ENCODE data around the gene CYSLTR2. TPM values are rescaled to one million over a fixed set of nuclear protein-coding genes. Genes with fewer than 3 reads are reported as not detected.

CYSLTR2 gene, protein sequence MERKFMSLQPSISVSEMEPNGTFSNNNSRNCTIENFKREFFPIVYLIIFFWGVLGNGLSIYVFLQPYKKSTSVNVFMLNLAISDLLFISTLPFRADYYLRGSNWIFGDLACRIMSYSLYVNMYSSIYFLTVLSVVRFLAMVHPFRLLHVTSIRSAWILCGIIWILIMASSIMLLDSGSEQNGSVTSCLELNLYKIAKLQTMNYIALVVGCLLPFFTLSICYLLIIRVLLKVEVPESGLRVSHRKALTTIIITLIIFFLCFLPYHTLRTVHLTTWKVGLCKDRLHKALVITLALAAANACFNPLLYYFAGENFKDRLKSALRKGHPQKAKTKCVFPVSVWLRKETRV
- total RNA-seq (1 to 10 TPM; 2.2 to 2.4 TPM), polyA plus RNA-seq (0.33 TPM)

DNA sequence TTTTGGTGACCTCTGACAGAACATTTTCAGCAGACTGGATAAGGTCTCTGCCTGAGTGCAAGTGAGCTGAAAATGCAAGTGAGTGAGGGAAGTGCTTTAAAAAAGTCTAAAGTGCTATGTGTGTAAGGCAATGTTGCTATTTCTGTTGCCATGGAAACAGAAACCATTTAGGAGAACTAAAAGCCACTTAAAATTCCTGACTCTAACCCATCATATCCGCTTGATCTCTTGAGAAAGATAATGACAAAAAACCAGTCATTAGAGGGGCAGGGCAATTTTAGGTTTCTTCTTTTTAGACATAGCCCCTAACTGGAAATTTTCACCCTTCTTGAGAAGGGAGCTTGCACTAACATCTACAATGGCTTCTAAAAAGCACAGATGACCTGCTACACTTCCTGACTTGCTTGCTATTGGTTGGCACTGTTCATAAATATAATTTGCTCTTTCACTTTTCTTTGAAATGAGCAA lies at the start of gene CYSLTR2:
Gene CYSLTR2, plus strand, starts transcription at position 458 of the 468 bp plus-strand sequence. CDS start 52,889 bp downstream, outside the sequence.
- H3K9me3 Mint-ChIP-seq, result no peaks in the 10 kb centered on the region
- Histone ChIP-seq H3K36me3 (ENCODE audit: insufficient read depth, low read length) (no peaks in the 10 kb centered on the region), H3K4me1 (ENCODE audit: insufficient read depth, low read length) (peaks cover 29% of the 10 kb centered on the region), H3K9me3 (ENCODE audit: low read length) (no peaks in the 10 kb centered on the region), H3K27ac (ENCODE audit: low read depth, low read length) (peak within 1 kb of the TSS; percentile 78), H3K4me3 (ENCODE audit: low read length) (peak within 1 kb of the TSS; percentile 43), H3K27me3 (ENCODE audit: insufficient read depth, low read length, poor library complexity, severe bottlenecking) (no peaks in the 10 kb centered on the region)
- POLR2A ChIA-PET, result interaction anchor here (0.6 kb wide), 1 partner anchor 613 kb away, joined by 3 read pairs; no protein-coding TSS in a partner anchor
- peaks cover 0 to 3% of the 10 kb centered on the region in 2 donors for H3K27me3 Mint-ChIP-seq
- H3K4me3 Mint-ChIP-seq, result peak within 1 kb of the TSS; percentile 77 to 91 (median 83)
- H3K27ac Mint-ChIP-seq, result peak within 1 kb of the TSS; percentile 68 to 94 (median 90)
- CTCF ChIA-PET, result no interaction called here
- no peaks in the 10 kb centered on the region for H3K36me3 Mint-ChIP-seq
- peak in 3 of 5 donors; percentile 60 to 77 (median 73) for DNase-seq
- peaks cover 25 to 57% (median 47%) of the 10 kb centered on the region in 3 donors for H3K4me1 Mint-ChIP-seq

DNA sequence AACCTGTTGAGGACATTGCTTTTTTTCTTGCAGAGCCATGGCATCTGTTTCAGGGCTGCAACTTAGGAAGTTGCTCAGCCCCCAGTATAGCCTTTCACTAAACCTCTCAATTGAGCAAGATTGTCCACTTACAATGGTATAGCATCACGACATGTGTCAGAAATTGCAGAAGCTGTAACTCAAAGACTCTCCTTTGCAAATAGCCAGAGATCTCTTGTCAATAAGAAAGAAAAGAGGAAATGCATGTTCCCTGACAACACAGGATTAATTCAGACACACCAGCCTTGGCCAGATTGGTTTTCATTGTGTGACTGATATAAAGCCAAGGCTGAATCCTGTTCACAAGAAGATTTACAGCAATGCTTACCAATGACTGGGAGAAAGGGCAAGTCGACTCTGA lies 38.7 kb upstream of the CYSLTR2 start:
- Histone ChIP-seq H3K27ac (ENCODE audit: low read depth, low read length) (no peak overlapping the region), H3K9me3 (ENCODE audit: low read length) (peaks cover 4% of the 10 kb centered on the region), H3K36me3 (ENCODE audit: insufficient read depth, low read length) (no peaks in the 10 kb centered on the region), H3K4me1 (ENCODE audit: insufficient read depth, low read length) (no peaks in the 10 kb centered on the region), H3K4me3 (ENCODE audit: low read length) (no peak overlapping the region), H3K27me3 (ENCODE audit: insufficient read depth, low read length, poor library complexity, severe bottlenecking) (no peaks in the 10 kb centered on the region)
- no peak for DNase-seq
- peaks cover 5 to 24% (median 18%) of the 10 kb centered on the region in 5 donors for H3K9me3 Mint-ChIP-seq
- POLR2A ChIA-PET, result no interaction called here
- no peak overlapping the region for H3K27ac Mint-ChIP-seq
- H3K27me3 Mint-ChIP-seq, result peaks cover 14 to 15% of the 10 kb centered on the region in 2 donors
- no peaks in the 10 kb centered on the region for H3K4me1 Mint-ChIP-seq
- CTCF ChIA-PET, result no interaction called here
- peaks cover 0 to 25% (median 2%) of the 10 kb centered on the region in 3 donors for H3K36me3 Mint-ChIP-seq
- no peak overlapping the region for H3K4me3 Mint-ChIP-seq

DNA sequence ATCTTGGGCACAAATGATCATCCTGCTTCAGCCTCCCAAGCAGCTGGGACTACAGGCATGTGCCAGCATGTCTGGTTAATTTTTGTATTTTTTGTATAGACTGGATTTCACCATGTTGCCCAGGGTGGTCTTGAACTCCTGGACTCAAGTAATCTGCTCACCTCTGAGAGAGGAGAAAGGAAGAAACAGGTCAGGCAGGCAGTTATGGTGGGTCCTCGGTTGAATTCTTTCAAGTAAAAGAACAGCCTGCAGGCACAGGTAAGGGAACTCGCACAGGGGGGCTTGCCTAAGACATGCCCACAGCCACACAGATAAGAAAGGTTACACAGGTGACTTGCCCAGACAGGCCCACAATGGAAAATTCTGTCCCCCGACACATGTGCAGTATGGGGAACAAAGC lies 34.8 kb upstream of the CYSLTR2 start:
- Histone ChIP-seq H3K4me1 (ENCODE audit: insufficient read depth, low read length) (no peaks in the 10 kb centered on the region), H3K27ac (ENCODE audit: low read depth, low read length) (no peak overlapping the region), H3K36me3 (ENCODE audit: insufficient read depth, low read length) (no peaks in the 10 kb centered on the region), H3K4me3 (ENCODE audit: low read length) (no peak overlapping the region), H3K9me3 (ENCODE audit: low read length) (peaks cover 4% of the 10 kb centered on the region), H3K27me3 (ENCODE audit: insufficient read depth, low read length, poor library complexity, severe bottlenecking) (no peaks in the 10 kb centered on the region)
- DNase-seq, result no peak
- no peak overlapping the region for H3K4me3 Mint-ChIP-seq
- ChIA-PET POLR2A (no interaction called here), CTCF (no interaction called here)
- H3K27me3 Mint-ChIP-seq, result peaks cover 9 to 19% of the 10 kb centered on the region in 2 donors
- peaks cover 0 to 36% (median 2%) of the 10 kb centered on the region in 3 donors for H3K36me3 Mint-ChIP-seq
- peaks cover 5 to 45% (median 37%) of the 10 kb centered on the region in 5 donors for H3K9me3 Mint-ChIP-seq
- no peaks in the 10 kb centered on the region for H3K4me1 Mint-ChIP-seq
- H3K27ac Mint-ChIP-seq, result no peak overlapping the region

DNA sequence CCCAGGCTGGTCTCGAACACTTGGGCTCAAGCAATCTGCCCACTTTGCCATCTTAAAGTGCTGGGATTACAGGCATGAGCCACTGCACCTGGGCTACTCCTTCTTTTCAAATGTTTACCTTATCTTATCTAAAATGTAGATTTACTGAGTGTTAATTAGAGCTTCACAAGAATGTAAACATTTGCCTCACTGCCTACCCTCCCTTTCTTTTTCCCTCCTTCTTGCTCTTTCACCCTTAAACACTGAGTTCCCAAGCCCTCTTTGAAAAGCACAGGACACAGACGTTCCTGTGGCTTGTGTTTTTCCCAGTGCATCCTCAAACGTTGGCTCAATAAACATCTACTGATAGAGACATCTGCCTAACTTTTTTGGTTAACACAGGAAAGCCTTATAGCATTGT lies 32.7 kb upstream of the CYSLTR2 start:
- ChIA-PET POLR2A (interaction anchor here (0.6 kb wide), 1 partner anchor 523 kb away, joined by 4 read pairs; no protein-coding TSS in a partner anchor), CTCF (no interaction called here)
- Mint-ChIP-seq H3K27ac (no peak overlapping the region), H3K36me3 (peaks cover 0 to 33% (median 2%) of the 10 kb centered on the region in 3 donors), H3K9me3 (peaks cover 5 to 43% (median 37%) of the 10 kb centered on the region in 5 donors), H3K4me3 (no peak overlapping the region), H3K4me1 (no peaks in the 10 kb centered on the region), H3K27me3 (peaks cover 8 to 9% of the 10 kb centered on the region in 2 donors)
- no peaks in the 10 kb centered on the region for H3K4me1 ChIP-seq (ENCODE audit: insufficient read depth, low read length)
- H3K27me3 ChIP-seq (ENCODE audit: insufficient read depth, low read length, poor library complexity, severe bottlenecking), result no peaks in the 10 kb centered on the region
- H3K4me3 ChIP-seq (ENCODE audit: low read length), result no peak overlapping the region
- H3K27ac ChIP-seq (ENCODE audit: low read depth, low read length), result no peak overlapping the region
- no peaks in the 10 kb centered on the region for H3K36me3 ChIP-seq (ENCODE audit: insufficient read depth, low read length)
- H3K9me3 ChIP-seq (ENCODE audit: low read length), result peaks cover 4% of the 10 kb centered on the region
- DNase-seq, result no peak

- Mint-ChIP-seq H3K27ac (no peak overlapping the region), H3K36me3 (peaks cover 0 to 14% (median 2%) of the 10 kb centered on the region in 3 donors), H3K27me3 (peaks cover 0 to 5% of the 10 kb centered on the region in 2 donors), H3K4me3 (no peak overlapping the region), H3K4me1 (no peaks in the 10 kb centered on the region), H3K9me3 (peaks cover 0 to 27% (median 24%) of the 10 kb centered on the region in 5 donors)
- Histone ChIP-seq H3K27me3 (ENCODE audit: insufficient read depth, low read length, poor library complexity, severe bottlenecking) (no peaks in the 10 kb centered on the region), H3K36me3 (ENCODE audit: insufficient read depth, low read length) (no peaks in the 10 kb centered on the region), H3K9me3 (ENCODE audit: low read length) (no peaks in the 10 kb centered on the region), H3K4me1 (ENCODE audit: insufficient read depth, low read length) (no peaks in the 10 kb centered on the region), H3K27ac (ENCODE audit: low read depth, low read length) (no peak overlapping the region), H3K4me3 (ENCODE audit: low read length) (no peak overlapping the region)
- ChIA-PET POLR2A (no interaction called here), CTCF (no interaction called here)
- no peak for DNase-seq
Measured at GRCh38 chr13:48624016-48624415, 29.7 kb upstream of the CYSLTR2 start.

- no peak overlapping the region for H3K27ac Mint-ChIP-seq
- no peak overlapping the region for H3K4me3 Mint-ChIP-seq
- H3K4me1 Mint-ChIP-seq, result no peaks in the 10 kb centered on the region
- H3K9me3 ChIP-seq (ENCODE audit: low read length), result no peaks in the 10 kb centered on the region
- no peaks in the 10 kb centered on the region for H3K36me3 ChIP-seq (ENCODE audit: insufficient read depth, low read length)
- H3K4me1 ChIP-seq (ENCODE audit: insufficient read depth, low read length), result no peaks in the 10 kb centered on the region
- H3K27me3 ChIP-seq (ENCODE audit: insufficient read depth, low read length, poor library complexity, severe bottlenecking), result no peaks in the 10 kb centered on the region
- no peak overlapping the region for H3K27ac ChIP-seq (ENCODE audit: low read depth, low read length)
- peaks cover 0 to 13% (median 2%) of the 10 kb centered on the region in 3 donors for H3K36me3 Mint-ChIP-seq
- H3K27me3 Mint-ChIP-seq, result peaks cover 0 to 5% of the 10 kb centered on the region in 2 donors
- no peak overlapping the region for H3K4me3 ChIP-seq (ENCODE audit: low read length)
- peaks cover 0 to 23% (median 19%) of the 10 kb centered on the region in 5 donors for H3K9me3 Mint-ChIP-seq
- CTCF ChIA-PET, result interaction anchor here (1.1 kb wide), 1 partner anchor 27 kb away, joined by 3 read pairs; no protein-coding TSS in a partner anchor
- DNase-seq, result no peak
- POLR2A ChIA-PET, result no interaction called here
Measured at GRCh38 chr13:48624858-48625257, 28.9 kb upstream of the CYSLTR2 start.

GRCh38 chr13:48625413-48626076 lies 28.2 kb upstream of the CYSLTR2 start:
- Mint-ChIP-seq H3K4me1 (no peaks in the 10 kb centered on the region), H3K9me3 (peaks cover 0 to 16% (median 12%) of the 10 kb centered on the region in 5 donors), H3K27me3 (peaks cover 0 to under 1% of the 10 kb centered on the region in 2 donors), H3K27ac (no peak overlapping the region), H3K36me3 (peaks cover 0 to 7% (median 2%) of the 10 kb centered on the region in 3 donors), H3K4me3 (no peak overlapping the region)
- Histone ChIP-seq H3K27ac (ENCODE audit: low read depth, low read length) (peak overlapping the region; percentile 13), H3K36me3 (ENCODE audit: insufficient read depth, low read length) (no peaks in the 10 kb centered on the region), H3K27me3 (ENCODE audit: insufficient read depth, low read length, poor library complexity, severe bottlenecking) (no peaks in the 10 kb centered on the region), H3K4me3 (ENCODE audit: low read length) (no peak overlapping the region), H3K9me3 (ENCODE audit: low read length) (no peaks in the 10 kb centered on the region), H3K4me1 (ENCODE audit: insufficient read depth, low read length) (no peaks in the 10 kb centered on the region)
- no peak for DNase-seq
- ChIA-PET POLR2A (no interaction called here), CTCF (interaction anchor here (1.1 kb wide), 1 partner anchor 26 kb away, joined by 3 read pairs; no protein-coding TSS in a partner anchor)

- Mint-ChIP-seq H3K27ac (no peak overlapping the region), H3K4me1 (no peaks in the 10 kb centered on the region), H3K4me3 (no peak overlapping the region), H3K27me3 (no peaks in the 10 kb centered on the region), H3K9me3 (peaks cover 0 to 14% (median 12%) of the 10 kb centered on the region in 5 donors), H3K36me3 (peaks cover 0 to 7% (median 2%) of the 10 kb centered on the region in 3 donors)
- no peaks in the 10 kb centered on the region for H3K4me1 ChIP-seq (ENCODE audit: insufficient read depth, low read length)
- no peaks in the 10 kb centered on the region for H3K36me3 ChIP-seq (ENCODE audit: insufficient read depth, low read length)
- no peaks in the 10 kb centered on the region for H3K9me3 ChIP-seq (ENCODE audit: low read length)
- peak overlapping the region; percentile 24 for H3K27ac ChIP-seq (ENCODE audit: low read depth, low read length)
- no peaks in the 10 kb centered on the region for H3K27me3 ChIP-seq (ENCODE audit: insufficient read depth, low read length, poor library complexity, severe bottlenecking)
- POLR2A ChIA-PET, result no interaction called here
- CTCF ChIA-PET, result no interaction called here
- no peak for DNase-seq
- H3K4me3 ChIP-seq (ENCODE audit: low read length), result no peak overlapping the region
Measured at GRCh38 chr13:48626077-48626449, 27.7 kb upstream of the CYSLTR2 start.
